Measurements from ENCODE around the gene PIAS1.

Gene PIAS1

DNA sequence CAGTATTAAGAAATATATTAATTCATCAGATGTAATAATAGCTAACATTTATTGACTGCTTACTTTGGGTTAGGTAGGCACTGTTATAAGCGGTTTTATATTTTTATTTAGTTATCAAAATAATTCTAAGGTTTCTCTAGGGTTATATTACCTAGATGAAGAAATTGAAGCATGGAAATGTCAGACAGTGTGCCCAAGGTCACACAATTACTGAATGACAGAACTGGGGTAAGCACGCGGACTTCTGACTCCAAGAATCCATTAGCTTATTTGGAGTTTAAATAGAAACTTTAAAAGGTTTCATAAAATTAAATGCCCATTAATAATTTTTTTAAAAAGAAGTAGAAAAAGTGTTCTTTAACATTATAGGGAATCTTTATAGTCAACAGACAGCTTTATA, 76.7 kb downstream of the PIAS1 start:
- H3K27me3 ChIP-seq (ENCODE audit: control insufficient read depth, insufficient read depth, low read length): no peaks in the 10 kb centered on the region
- no peak overlapping the region for H3K4me3 ChIP-seq (ENCODE audit: low read length)
- H3K27ac ChIP-seq (ENCODE audit: low read length): no peak overlapping the region
- H3K9ac ChIP-seq (ENCODE audit: low read length): no peak overlapping the region
- H3K9me3 ChIP-seq (ENCODE audit: control insufficient read depth, low read depth, low read length): no peaks in the 10 kb centered on the region
- no peaks in the 10 kb centered on the region for H3K36me3 ChIP-seq (ENCODE audit: control insufficient read depth, low read depth, low read length)
- H3K4me1 ChIP-seq (ENCODE audit: control insufficient read depth, low read depth, low read length): no peaks in the 10 kb centered on the region

DNA sequence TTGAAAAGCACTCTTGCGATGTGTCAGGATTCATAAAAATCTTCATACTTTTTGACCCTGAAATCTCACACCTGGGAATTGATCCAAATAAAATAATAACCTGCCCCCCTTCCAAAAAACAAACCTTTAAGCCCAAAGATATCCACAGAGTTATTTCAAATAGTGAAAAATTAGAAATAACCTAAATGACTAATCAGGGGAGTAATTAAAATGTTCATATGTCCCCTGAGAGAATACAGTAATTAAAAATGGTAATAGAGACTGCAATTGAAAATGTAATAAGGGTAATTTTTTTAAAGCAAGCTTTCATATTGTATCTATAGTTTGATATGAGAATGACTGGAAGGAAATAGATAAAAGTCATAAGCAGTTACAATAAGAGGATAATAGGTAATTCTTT, 83.0 kb downstream of the PIAS1 start:
- no peaks in the 10 kb centered on the region for H3K36me3 ChIP-seq (ENCODE audit: control insufficient read depth, low read depth, low read length)
- no peak overlapping the region for H3K4me3 ChIP-seq (ENCODE audit: low read length)
- no peak overlapping the region for H3K9ac ChIP-seq (ENCODE audit: low read length)
- no peak overlapping the region for H3K27ac ChIP-seq (ENCODE audit: low read length)
- no peaks in the 10 kb centered on the region for H3K27me3 ChIP-seq (ENCODE audit: control insufficient read depth, insufficient read depth, low read length)
- H3K9me3 ChIP-seq (ENCODE audit: control insufficient read depth, low read depth, low read length): no peaks in the 10 kb centered on the region
- no peaks in the 10 kb centered on the region for H3K4me1 ChIP-seq (ENCODE audit: control insufficient read depth, low read depth, low read length)

DNA sequence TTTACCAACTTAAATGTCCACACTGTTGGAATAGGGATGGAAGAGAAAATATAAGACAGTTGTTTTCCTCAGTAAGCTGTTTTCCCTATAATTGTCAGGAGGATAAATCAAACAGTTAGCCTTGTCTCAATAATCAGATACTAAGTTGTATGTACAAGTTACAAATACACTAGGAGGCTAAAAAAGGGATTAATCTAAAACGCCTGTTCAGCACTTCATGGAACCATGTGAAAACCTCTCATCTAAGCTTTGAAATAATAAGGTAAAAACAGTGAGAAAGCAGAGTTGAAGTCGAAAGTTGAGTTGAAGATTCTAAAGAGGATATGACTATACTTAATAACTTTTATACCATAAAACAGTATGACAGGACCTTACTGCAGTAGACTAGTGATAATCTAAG, 89.0 kb downstream of the PIAS1 start:
- Histone ChIP-seq H3K9me3 (ENCODE audit: control insufficient read depth, low read depth, low read length) (no peaks in the 10 kb centered on the region), H3K27ac (ENCODE audit: low read length) (no peak overlapping the region), H3K4me1 (ENCODE audit: control insufficient read depth, low read depth, low read length) (no peaks in the 10 kb centered on the region), H3K27me3 (ENCODE audit: control insufficient read depth, insufficient read depth, low read length) (no peaks in the 10 kb centered on the region), H3K4me3 (ENCODE audit: low read length) (no peak overlapping the region), H3K36me3 (ENCODE audit: control insufficient read depth, low read depth, low read length) (peaks cover 10% of the 10 kb centered on the region), H3K9ac (ENCODE audit: low read length) (no peak overlapping the region)

DNA sequence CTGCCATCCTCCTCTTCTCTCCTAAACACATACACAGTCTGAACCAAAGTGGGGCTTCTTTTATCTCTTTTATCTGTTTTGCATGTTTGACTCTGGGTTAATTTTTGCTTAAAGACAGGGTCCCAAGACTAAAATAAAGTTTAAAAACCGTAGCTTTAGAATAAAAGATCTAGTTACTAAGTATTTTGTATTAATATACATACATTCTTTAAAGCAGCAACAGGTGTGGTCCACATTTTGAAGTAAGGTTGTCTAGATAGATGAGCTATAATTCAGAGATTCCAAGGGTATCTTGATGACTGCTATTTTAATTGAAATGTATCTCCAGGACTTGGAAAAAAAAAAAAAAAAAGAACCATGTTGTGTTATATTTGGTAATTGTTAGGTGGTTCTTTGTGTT, 89.7 kb downstream of the PIAS1 start:
- Histone ChIP-seq H3K27me3 (ENCODE audit: control insufficient read depth, insufficient read depth, low read length) (no peaks in the 10 kb centered on the region), H3K36me3 (ENCODE audit: control insufficient read depth, low read depth, low read length) (peaks cover 10% of the 10 kb centered on the region), H3K4me3 (ENCODE audit: low read length) (no peak overlapping the region), H3K27ac (ENCODE audit: low read length) (no peak overlapping the region), H3K9me3 (ENCODE audit: control insufficient read depth, low read depth, low read length) (no peaks in the 10 kb centered on the region), H3K4me1 (ENCODE audit: control insufficient read depth, low read depth, low read length) (no peaks in the 10 kb centered on the region), H3K9ac (ENCODE audit: low read length) (no peak overlapping the region)

DNA sequence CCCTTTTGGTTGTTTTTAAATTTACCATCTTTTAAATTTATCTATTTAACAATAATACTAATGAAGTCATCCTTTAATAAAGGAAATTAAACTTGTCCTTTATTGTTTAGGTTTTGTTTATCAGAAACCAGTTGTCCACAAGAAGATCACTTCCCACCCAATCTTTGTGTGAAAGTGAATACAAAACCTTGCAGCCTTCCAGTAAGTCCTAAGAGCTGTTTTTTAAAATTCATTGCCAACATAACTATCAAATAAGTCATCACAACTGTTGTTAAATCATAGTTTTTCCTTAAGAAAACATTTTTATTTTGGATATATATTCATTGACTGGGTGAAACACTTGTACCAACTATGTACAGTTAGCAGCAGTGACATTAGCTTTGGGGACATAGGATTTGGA, 91.6 kb downstream of the PIAS1 start:
- H3K27ac ChIP-seq (ENCODE audit: low read length): no peak overlapping the region
- no peaks in the 10 kb centered on the region for H3K4me1 ChIP-seq (ENCODE audit: control insufficient read depth, low read depth, low read length)
- no peak overlapping the region for H3K4me3 ChIP-seq (ENCODE audit: low read length)
- no peaks in the 10 kb centered on the region for H3K9me3 ChIP-seq (ENCODE audit: control insufficient read depth, low read depth, low read length)
- peaks cover 10% of the 10 kb centered on the region for H3K36me3 ChIP-seq (ENCODE audit: control insufficient read depth, low read depth, low read length)
- no peak overlapping the region for H3K9ac ChIP-seq (ENCODE audit: low read length)
- no peaks in the 10 kb centered on the region for H3K27me3 ChIP-seq (ENCODE audit: control insufficient read depth, insufficient read depth, low read length)

DNA sequence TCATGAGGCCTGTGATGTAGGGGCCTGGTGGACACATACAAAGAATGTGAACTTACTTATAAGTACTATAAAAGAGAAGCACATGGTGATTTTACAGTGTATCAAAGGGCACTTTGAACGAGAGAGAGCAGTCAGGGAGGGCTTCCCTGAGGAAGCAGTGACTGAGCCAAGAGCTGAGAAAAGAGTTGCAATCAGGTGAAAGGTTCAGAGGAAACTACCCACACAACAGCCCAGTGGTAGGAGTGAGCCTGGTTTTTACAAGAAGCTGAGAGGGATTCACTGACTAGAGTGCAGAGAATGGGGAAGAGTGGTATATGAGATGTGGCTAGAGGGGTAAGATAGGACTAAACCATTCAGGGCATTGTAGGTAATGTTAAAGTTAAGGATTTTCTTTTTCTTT, 93.9 kb downstream of the PIAS1 start:
- Histone ChIP-seq H3K36me3 (ENCODE audit: control insufficient read depth, low read depth, low read length) (peaks cover 10% of the 10 kb centered on the region), H3K4me3 (ENCODE audit: low read length) (no peak overlapping the region), H3K27me3 (ENCODE audit: control insufficient read depth, insufficient read depth, low read length) (no peaks in the 10 kb centered on the region), H3K27ac (ENCODE audit: low read length) (no peak overlapping the region), H3K4me1 (ENCODE audit: control insufficient read depth, low read depth, low read length) (no peaks in the 10 kb centered on the region), H3K9me3 (ENCODE audit: control insufficient read depth, low read depth, low read length) (no peaks in the 10 kb centered on the region), H3K9ac (ENCODE audit: low read length) (no peak overlapping the region)

DNA sequence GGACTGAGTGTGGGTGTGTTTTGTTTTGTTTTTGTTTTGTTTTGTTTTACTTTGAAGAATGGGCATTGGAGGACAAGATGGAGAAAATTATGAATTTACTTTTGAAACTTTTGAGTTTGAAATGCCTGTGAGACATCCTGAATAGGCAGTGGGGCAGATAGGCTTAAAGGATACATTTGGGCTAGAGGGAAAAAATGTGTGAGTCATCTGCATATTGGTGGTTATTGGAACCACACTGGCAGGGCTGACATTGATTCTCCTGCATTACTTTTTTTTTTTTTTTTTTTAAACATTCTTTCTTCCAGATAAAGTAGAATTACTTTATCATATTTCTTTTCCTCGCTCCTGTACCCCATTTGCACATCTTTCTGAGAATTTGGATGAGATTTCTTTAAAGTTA, 94.9 kb downstream of the PIAS1 start:
- Histone ChIP-seq H3K4me1 (ENCODE audit: control insufficient read depth, low read depth, low read length) (no peaks in the 10 kb centered on the region), H3K27ac (ENCODE audit: low read length) (no peak overlapping the region), H3K36me3 (ENCODE audit: control insufficient read depth, low read depth, low read length) (peaks cover 10% of the 10 kb centered on the region), H3K9me3 (ENCODE audit: control insufficient read depth, low read depth, low read length) (no peaks in the 10 kb centered on the region), H3K9ac (ENCODE audit: low read length) (no peak overlapping the region), H3K27me3 (ENCODE audit: control insufficient read depth, insufficient read depth, low read length) (no peaks in the 10 kb centered on the region), H3K4me3 (ENCODE audit: low read length) (no peak overlapping the region)

DNA sequence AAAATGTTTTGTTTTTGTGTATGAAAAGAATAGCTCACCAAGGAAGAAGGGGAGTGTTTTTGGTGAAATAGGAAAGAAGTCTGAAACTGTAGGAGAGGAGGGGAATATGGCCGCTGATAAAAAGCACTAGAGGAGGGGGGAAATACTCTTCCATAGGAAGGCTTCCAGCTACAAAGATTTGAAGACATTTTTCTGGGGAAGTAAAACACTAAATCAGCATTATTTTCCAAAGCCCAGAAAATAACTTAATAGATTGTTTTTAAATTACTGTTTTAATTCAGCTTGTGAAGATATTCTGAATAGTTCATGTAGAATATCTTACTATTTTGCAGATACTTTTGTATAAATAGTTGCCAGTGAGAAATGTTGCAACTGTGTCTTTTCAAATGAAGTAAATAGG, 96.1 kb downstream of the PIAS1 start:
- Histone ChIP-seq H3K27ac (ENCODE audit: low read length) (no peak overlapping the region), H3K9ac (ENCODE audit: low read length) (no peak overlapping the region), H3K4me1 (ENCODE audit: control insufficient read depth, low read depth, low read length) (no peaks in the 10 kb centered on the region), H3K36me3 (ENCODE audit: control insufficient read depth, low read depth, low read length) (peaks cover 10% of the 10 kb centered on the region), H3K9me3 (ENCODE audit: control insufficient read depth, low read depth, low read length) (no peaks in the 10 kb centered on the region), H3K27me3 (ENCODE audit: control insufficient read depth, insufficient read depth, low read length) (no peaks in the 10 kb centered on the region), H3K4me3 (ENCODE audit: low read length) (no peak overlapping the region)

DNA sequence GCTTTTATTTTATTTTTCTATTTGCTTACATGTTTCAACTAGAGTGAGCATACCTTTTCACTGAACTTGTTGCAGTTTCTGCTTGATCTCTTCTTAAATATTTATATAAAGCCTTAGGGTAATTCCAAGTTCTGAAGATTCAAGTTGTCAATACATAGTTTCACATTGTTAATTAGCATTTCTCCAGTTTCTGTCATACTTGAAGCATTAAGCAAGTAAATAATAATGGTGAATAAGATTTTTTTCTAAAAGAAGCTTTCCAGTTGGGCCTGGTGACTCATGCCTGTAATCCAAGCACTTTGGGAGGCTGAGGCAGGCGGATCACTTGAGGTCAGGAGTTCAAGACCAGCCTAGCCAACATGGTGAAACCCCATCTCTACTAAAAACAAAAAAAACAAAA, 97.2 kb downstream of the PIAS1 start:
- H3K4me1 ChIP-seq (ENCODE audit: control insufficient read depth, low read depth, low read length): no peaks in the 10 kb centered on the region
- H3K27me3 ChIP-seq (ENCODE audit: control insufficient read depth, insufficient read depth, low read length): no peaks in the 10 kb centered on the region
- no peak overlapping the region for H3K4me3 ChIP-seq (ENCODE audit: low read length)
- peaks cover 11% of the 10 kb centered on the region for H3K36me3 ChIP-seq (ENCODE audit: control insufficient read depth, low read depth, low read length)
- H3K27ac ChIP-seq (ENCODE audit: low read length): no peak overlapping the region
- no peaks in the 10 kb centered on the region for H3K9me3 ChIP-seq (ENCODE audit: control insufficient read depth, low read depth, low read length)
- no peak overlapping the region for H3K9ac ChIP-seq (ENCODE audit: low read length)

DNA sequence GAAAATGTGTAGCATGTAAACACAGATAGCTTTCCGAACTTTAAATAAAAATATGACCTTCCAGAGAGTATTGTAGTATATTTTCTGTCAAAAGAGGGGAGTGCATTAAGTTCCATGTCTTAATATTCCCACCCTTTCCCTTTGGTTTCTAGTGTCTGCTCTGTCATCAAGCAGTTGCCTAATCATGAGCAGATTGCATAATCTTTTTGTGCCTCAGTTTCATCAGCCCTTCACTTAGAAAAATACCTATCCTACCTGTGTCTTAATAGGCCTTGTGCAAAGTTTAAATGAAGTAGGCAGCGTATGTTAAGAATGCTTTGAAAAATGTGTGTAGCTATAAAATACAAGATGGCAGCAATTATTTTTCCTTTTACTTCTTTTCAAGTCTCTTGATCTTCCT, 98.2 kb downstream of the PIAS1 start:
- H3K4me3 ChIP-seq (ENCODE audit: low read length): no peak overlapping the region
- H3K27me3 ChIP-seq (ENCODE audit: control insufficient read depth, insufficient read depth, low read length): no peaks in the 10 kb centered on the region
- H3K27ac ChIP-seq (ENCODE audit: low read length): no peak overlapping the region
- peaks cover 5% of the 10 kb centered on the region for H3K36me3 ChIP-seq (ENCODE audit: control insufficient read depth, low read depth, low read length)
- H3K9ac ChIP-seq (ENCODE audit: low read length): no peak overlapping the region
- no peaks in the 10 kb centered on the region for H3K9me3 ChIP-seq (ENCODE audit: control insufficient read depth, low read depth, low read length)
- H3K4me1 ChIP-seq (ENCODE audit: control insufficient read depth, low read depth, low read length): no peaks in the 10 kb centered on the region

DNA sequence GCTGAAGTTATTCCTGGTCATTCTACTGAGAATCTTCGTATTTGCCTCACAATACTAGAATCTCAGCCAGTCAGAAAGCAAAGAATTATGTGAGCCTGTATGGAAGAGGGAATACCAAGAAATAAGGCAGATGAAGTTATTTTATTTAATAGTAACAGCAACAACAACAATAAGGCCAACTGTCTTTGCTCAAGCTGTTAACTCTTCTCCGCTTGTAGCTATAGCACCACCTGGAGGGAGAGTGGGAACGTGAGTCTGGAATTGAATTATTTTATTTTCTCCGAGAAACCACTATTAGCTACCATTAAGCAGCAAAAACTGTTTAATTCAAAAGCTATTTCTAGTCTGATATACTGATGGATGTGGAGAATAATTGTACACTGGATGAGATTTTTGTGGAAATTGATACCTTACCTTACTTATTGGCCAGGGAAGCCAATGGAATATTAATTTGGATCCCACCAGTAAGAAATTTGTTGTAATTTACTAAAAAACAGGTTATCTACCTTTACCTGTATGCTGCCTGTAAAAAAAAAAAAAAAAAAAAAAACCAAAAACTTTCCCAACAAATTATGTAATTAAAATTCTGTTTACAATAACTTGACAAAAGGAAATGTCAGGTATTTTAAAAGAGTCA, 100.9 kb downstream of the PIAS1 start:
- Histone ChIP-seq H3K4me3 (ENCODE audit: low read length) (no peak overlapping the region), H3K4me1 (ENCODE audit: control insufficient read depth, low read depth, low read length) (no peaks in the 10 kb centered on the region), H3K27me3 (ENCODE audit: control insufficient read depth, insufficient read depth, low read length) (no peaks in the 10 kb centered on the region), H3K36me3 (ENCODE audit: control insufficient read depth, low read depth, low read length) (peaks cover 10% of the 10 kb centered on the region), H3K9ac (ENCODE audit: low read length) (no peak overlapping the region), H3K9me3 (ENCODE audit: control insufficient read depth, low read depth, low read length) (no peaks in the 10 kb centered on the region), H3K27ac (ENCODE audit: low read length) (no peak overlapping the region)

DNA sequence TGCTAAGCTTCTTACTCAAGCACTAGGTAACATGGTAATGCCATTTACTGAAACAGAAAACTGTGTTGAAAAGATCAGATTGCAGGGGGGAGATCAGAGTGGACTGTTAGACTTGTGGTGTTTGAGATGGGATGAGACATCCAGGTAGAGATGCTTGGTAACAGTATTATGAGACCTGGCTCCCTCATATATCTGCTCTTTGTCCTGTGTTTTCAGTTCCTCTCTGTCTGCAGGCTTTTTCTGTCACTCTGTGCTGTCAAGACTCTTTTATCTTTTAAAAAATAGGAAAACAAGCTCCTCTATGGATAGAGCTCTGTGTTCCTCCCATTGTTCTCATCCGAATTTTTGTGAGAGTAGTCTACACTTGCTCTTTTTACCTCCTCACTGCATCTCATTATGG, 103.0 kb downstream of the PIAS1 start:
- Histone ChIP-seq H3K4me1 (ENCODE audit: control insufficient read depth, low read depth, low read length) (no peaks in the 10 kb centered on the region), H3K9me3 (ENCODE audit: control insufficient read depth, low read depth, low read length) (no peaks in the 10 kb centered on the region), H3K27me3 (ENCODE audit: control insufficient read depth, insufficient read depth, low read length) (no peaks in the 10 kb centered on the region), H3K27ac (ENCODE audit: low read length) (no peak overlapping the region), H3K4me3 (ENCODE audit: low read length) (no peak overlapping the region), H3K9ac (ENCODE audit: low read length) (no peak overlapping the region), H3K36me3 (ENCODE audit: control insufficient read depth, low read depth, low read length) (peaks cover 13% of the 10 kb centered on the region)
